SW 1271 (cell line): Measurements from ENCODE around the gene ELMOD1.

Experiments
- DNase-seq, 2 experiments: peaks; one replicate each; lab custom pipeline; 2025; lab: John Stamatoyannopoulos, UW

Gene ELMOD1

GRCh38 chr11:107688322-107688918 is 97.5 kb downstream of the ELMOD1 start:
- DNase-seq: no peak

- DNase-seq: peak; percentile 36 to 80
Observed at GRCh38 chr11:107689317-107690202, 98.6 kb downstream of the ELMOD1 start.

- no peak for DNase-seq
Observed at GRCh38 chr11:107691000-107691750, 100.2 kb downstream of the ELMOD1 start.

- peak in 1 of 2 experiments; percentile 83 for DNase-seq
Observed at GRCh38 chr11:107695446-107695845, 104.5 kb downstream of the ELMOD1 start.

GRCh38 chr11:107696140-107696539 is 105.2 kb downstream of the ELMOD1 start:
- DNase-seq: peak; percentile 96 to 100

- no peak for DNase-seq
Observed at GRCh38 chr11:107697291-107697690, 106.3 kb downstream of the ELMOD1 start.

- no peak for DNase-seq
Observed at GRCh38 chr11:107699371-107700285, 108.7 kb downstream of the ELMOD1 start.

- DNase-seq: no peak
Observed at GRCh38 chr11:107702109-107702660, 111.2 kb downstream of the ELMOD1 start.

GRCh38 chr11:107702723-107703122 is 111.8 kb downstream of the ELMOD1 start:
- no peak for DNase-seq

- DNase-seq: no peak
Observed at GRCh38 chr11:107704451-107704850, 113.5 kb downstream of the ELMOD1 start.

- peak; percentile 21 to 37 for DNase-seq
Observed at GRCh38 chr11:107705027-107705426, 114.1 kb downstream of the ELMOD1 start.

GRCh38 chr11:107706531-107706930 is 115.6 kb downstream of the ELMOD1 start:
- no peak for DNase-seq

- no peak for DNase-seq
Observed at GRCh38 chr11:107707215-107707671, 116.3 kb downstream of the ELMOD1 start.

GRCh38 chr11:107707807-107708206 is 116.9 kb downstream of the ELMOD1 start:
- DNase-seq: no peak

- DNase-seq: no peak
Observed at GRCh38 chr11:107708792-107709191, 117.8 kb downstream of the ELMOD1 start.

- DNase-seq: no peak
Observed at GRCh38 chr11:107710301-107710700, 119.4 kb downstream of the ELMOD1 start.

GRCh38 chr11:107711861-107712755 is 121.2 kb downstream of the ELMOD1 start, which contains the start of gene SLN:
Gene SLN (minus strand): TSS chr11:107712056.
- DNase-seq: no peak

GRCh38 chr11:107713009-107713408 is 122.1 kb downstream of the ELMOD1 start:
- no peak for DNase-seq
